Fibroblast of skin of left quadriceps (primary cell): ENCODE measurements around the gene PDE6G.

Experiments used
- DNase-seq, 2 experiments: peaks; one replicate each; pipeline ENCODE4 v3.0.0-alpha.2; 2013; ENCODE audit warnings: low read depth in 2 of 2

Gene PDE6G

GRCh38 chr17:81656118-81656743, at the start of gene PDE6G:
Gene PDE6G, minus strand, starts transcription at chr17:81656542. Its CDS starts 3,237 bp downstream, at chr17:81653305.
- DNase-seq, result no peak

GRCh38 chr17:81705518-81706231, 49.3 kb upstream of the PDE6G start:
- DNase-seq, result no peak

GRCh38 chr17:81703747-81704654, 47.7 kb upstream of the PDE6G start:
- no peak for DNase-seq

GRCh38 chr17:81702934-81703746, 46.8 kb upstream of the PDE6G start, which contains the start of gene MRPL12:
Gene MRPL12, plus strand, starts transcription at chr17:81703367. Its CDS starts 135 bp downstream, at chr17:81703502.
- peak; percentile 74 to 75 for DNase-seq

GRCh38 chr17:81701288-81702071, 45.1 kb upstream of the PDE6G start:
- no peak for DNase-seq

GRCh38 chr17:81700353-81701287, 44.3 kb upstream of the PDE6G start:
- DNase-seq, result no peak

GRCh38 chr17:81697261-81698044, 41.1 kb upstream of the PDE6G start:
- DNase-seq, result no peak

GRCh38 chr17:81696218-81696941, 40.0 kb upstream of the PDE6G start:
- no peak for DNase-seq

GRCh38 chr17:81695801-81696200, 39.5 kb upstream of the PDE6G start:
- DNase-seq, result no peak

GRCh38 chr17:81695211-81695610, 38.9 kb upstream of the PDE6G start:
- DNase-seq, result no peak

GRCh38 chr17:81694810-81695209, 38.5 kb upstream of the PDE6G start:
- DNase-seq, result no peak

GRCh38 chr17:81693509-81694210, 37.3 kb upstream of the PDE6G start:
- no peak for DNase-seq

- DNase-seq, result no peak
Observed at GRCh38 chr17:81691608-81692007, 35.3 kb upstream of the PDE6G start.

- no peak for DNase-seq
Observed at GRCh38 chr17:81691196-81691595, 34.9 kb upstream of the PDE6G start.

GRCh38 chr17:81690549-81690948, 34.2 kb upstream of the PDE6G start:
- no peak for DNase-seq

GRCh38 chr17:81690066-81690465, 33.7 kb upstream of the PDE6G start:
- no peak for DNase-seq

- DNase-seq, result no peak
Observed at GRCh38 chr17:81688616-81689015, 32.3 kb upstream of the PDE6G start.
